ENCODE data around the gene SRGAP2C. TPM values are rescaled to one million over a fixed set of nuclear protein-coding genes. Genes with fewer than 3 reads are reported as not detected.
"Not testable (repeated sequence)": the region's sequence is repeated elsewhere in the genome, so short reads cannot be mapped to it uniquely, and the experiment has no call there.

The SRGAP2C gene
- polyA plus RNA-seq, 2 of the 4 experiments (the other 2 are of a cell fraction): 5.8 to 8.3 TPM

DNA sequence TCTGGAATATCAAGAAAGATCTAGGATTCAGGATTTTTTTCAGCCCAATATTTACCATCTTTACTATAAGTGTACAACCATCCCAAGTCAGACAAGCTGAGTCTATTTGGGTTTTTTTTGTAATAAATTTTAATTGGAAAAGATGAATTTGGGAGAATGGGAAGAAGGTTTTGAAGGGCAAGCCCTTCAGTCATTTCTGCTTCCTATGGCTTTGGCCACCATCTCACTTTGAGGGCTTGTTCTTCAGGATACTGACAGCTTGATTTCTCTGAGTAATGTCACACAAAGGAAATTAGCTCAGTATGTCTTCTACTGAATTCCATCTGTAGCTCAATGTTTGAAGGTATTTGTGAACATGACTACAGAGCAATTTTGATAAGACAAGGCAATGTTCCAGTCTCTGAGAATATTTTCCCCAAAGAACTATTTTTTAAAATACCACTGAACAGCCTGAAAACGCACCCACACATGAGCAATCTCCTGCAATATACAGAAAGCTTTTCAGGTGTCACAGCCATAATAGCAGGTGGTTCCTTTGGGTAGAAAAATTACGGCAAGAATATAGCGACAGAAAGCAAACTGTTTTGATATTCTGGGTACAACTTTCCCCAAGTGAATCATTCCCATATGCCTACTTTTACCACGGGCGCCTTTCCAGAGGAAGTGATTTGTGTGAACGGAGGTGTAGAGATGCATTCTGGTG lies 23.4 kb upstream of the SRGAP2C start:
- H3K4me1 ChIP-seq; FAIRE-seq; H3K4me3 ChIP-seq; DNase-seq (ENCODE audit: low read depth in 1 of 2, low spot score in 1 of 2); CTCF ChIA-PET; H3K9me3 ChIP-seq; H3K4me2 ChIP-seq; H3K27ac ChIP-seq; POLR2A ChIA-PET; ATAC-seq: not testable (repeated sequence)
- 92% methylated on average over 3 of the region's 6 CpGs for WGBS (ENCODE audit: missing lambda C conversion rate)

DNA sequence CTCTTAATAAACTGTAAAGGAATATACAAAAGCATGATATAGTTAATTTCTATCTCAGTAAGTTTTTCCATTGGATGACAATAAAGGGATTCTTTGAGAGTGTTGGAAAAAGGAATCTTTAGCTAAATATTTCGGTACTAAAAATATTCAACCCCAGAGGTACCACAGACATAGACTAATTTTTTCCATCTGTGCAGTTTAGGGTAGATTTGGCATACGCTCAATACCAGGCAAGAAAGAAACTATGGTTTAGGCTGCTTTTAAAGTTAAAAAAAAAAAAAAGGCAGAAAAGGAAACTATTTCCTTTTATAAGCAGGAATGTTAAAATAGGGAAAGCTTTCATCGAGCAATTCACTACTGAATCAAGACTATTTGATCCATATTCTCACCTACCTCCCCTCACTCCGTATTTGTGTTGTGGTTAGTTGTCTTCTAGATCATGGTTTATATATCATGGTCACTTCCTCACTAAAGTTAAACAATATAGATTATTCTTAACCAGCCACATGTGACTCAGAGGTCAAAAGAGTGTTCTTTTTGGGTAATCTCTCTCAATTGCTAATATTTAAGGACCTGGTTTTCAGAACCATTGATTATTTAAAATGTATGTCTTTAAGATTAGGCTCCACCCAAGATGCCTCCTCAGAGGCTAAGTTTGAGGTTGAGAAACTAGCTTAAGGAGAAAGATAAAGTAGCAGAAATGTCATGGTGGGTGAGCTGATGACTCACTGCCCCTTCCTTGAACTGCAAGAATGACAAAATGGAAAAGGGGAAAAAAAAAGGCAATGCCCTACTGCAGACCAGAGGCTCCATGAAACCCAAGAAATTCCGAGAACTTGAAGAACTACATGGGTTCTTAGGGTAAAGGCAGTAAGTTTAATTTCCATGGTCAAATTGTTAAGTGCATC lies 20.7 kb upstream of the SRGAP2C start:
- FAIRE-seq, H3K4me2 ChIP-seq, CTCF ChIA-PET, H3K9me3 ChIP-seq, H3K4me1 ChIP-seq, H3K4me3 ChIP-seq, H3K27ac ChIP-seq, POLR2A ChIA-PET: not testable (repeated sequence)
- peak in 1 of 2 experiments; percentile 4 for DNase-seq (ENCODE audit: low read depth in 1 of 2, low spot score in 1 of 2)
- 90% methylated on average over 4 of the region's 5 CpGs for WGBS (ENCODE audit: missing lambda C conversion rate)
- peak; percentile 50 to 55; a peak in 3 of 6 replicates for ATAC-seq

DNA sequence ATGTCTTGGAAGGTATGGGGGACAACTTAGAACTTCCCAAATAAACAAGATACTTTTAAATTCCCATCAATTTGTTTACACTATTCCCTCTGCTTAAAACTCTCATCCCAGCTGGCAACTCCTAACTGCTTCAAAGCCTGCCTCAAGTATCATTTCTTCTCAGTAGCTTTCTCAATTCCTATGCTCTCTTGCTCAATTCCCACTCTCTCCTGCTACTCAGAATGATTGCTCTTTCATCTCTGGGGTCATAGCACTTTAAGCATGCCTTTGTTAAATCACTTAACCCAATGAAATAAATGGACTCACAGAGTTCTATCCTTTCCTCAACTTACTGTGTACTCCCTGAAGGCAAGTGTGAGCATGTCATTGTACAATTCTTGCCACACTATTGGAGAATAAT lies 19.5 kb upstream of the SRGAP2C start:
- POLR2A ChIA-PET; H3K4me3 ChIP-seq; CTCF ChIA-PET; H3K4me2 ChIP-seq; FAIRE-seq; H3K4me1 ChIP-seq; H3K9me3 ChIP-seq; H3K27ac ChIP-seq; ATAC-seq; DNase-seq (ENCODE audit: low read depth in 1 of 2, low spot score in 1 of 2): not testable (repeated sequence)

DNA sequence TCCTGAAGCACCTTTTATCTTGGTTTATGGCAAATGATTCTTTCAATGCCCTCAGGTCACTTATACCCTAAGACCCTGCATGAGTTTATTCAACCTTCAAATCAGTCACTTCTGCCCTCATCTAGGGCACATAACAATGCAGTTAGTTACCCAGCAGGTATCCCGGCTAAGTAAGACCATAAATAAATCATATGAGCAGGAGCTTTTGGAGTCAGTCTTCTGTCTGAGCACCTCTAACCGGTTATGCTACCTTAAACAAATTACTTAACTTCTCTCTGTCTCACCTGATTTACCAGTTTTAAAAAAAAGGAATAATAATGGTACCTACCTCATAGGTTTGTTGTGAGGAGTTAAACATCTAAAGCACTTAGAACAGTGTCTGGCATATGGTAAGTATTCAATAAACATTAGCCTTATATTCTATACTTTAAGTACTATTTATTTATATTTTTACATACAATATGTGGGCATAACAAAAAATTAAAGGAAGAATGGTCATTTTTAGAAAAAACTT lies 17.5 kb upstream of the SRGAP2C start:
- H3K4me3 ChIP-seq; H3K27ac ChIP-seq; H3K4me2 ChIP-seq; ATAC-seq; H3K4me1 ChIP-seq; DNase-seq (ENCODE audit: low read depth in 1 of 2, low spot score in 1 of 2); POLR2A ChIA-PET; H3K9me3 ChIP-seq; CTCF ChIA-PET; FAIRE-seq: not testable (repeated sequence)
- WGBS (ENCODE audit: missing lambda C conversion rate): 80% methylated on average over 2 of the region's 2 CpGs

DNA sequence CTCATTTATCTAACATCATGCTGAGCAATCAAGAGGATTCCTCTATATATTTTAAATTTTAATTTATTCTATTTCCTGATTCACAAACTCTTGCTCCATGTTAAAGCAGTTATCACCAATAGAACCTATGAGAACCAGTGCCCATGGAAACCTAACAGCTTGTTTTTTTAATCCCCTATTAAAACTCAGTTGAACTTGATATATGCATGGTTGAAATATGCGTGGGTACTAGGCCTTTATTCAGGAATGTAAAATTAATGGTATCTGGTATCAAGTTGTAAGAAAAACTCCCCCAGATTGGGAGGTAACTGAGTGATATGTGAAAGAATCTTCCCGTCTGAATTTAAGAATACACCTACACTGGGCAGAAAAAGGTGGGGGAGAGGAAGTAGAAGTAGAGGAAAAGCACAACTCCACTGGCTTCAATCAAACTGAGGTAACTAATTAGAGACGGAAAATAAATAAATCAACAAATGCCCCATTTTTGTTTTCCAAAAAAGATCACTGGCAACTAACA lies 16.6 kb upstream of the SRGAP2C start:
- ATAC-seq; H3K9me3 ChIP-seq; H3K4me3 ChIP-seq; FAIRE-seq; H3K4me1 ChIP-seq; CTCF ChIA-PET; POLR2A ChIA-PET; H3K27ac ChIP-seq; DNase-seq (ENCODE audit: low read depth in 1 of 2, low spot score in 1 of 2); H3K4me2 ChIP-seq: not testable (repeated sequence)
- 100% methylated on average over 2 of the region's 3 CpGs for WGBS (ENCODE audit: missing lambda C conversion rate)

DNA sequence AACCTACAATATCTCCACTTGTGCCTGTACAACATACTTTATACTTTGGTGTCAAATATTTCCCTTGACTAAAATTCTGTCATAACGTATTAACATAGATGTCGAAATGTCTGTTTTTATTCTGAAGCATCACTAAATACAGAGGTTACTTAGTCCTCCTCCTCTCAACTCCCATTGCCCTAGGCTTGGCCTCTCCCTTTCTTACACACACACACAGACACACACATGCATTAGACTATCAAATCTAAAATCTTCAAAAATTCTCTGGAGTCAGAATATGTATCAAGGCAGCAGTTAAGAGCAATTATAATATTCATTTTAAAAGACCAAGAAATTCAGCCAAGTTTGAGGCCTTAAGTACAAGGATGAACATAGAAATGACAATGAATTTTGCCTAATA lies 8.1 kb upstream of the SRGAP2C start:
- CTCF ChIA-PET; ATAC-seq; H3K9me3 ChIP-seq; H3K4me1 ChIP-seq; H3K4me3 ChIP-seq; POLR2A ChIA-PET; DNase-seq (ENCODE audit: low read depth in 1 of 2, low spot score in 1 of 2); H3K27ac ChIP-seq; FAIRE-seq; H3K4me2 ChIP-seq: not testable (repeated sequence)
- 90% methylated on average over 2 of the region's 2 CpGs for WGBS (ENCODE audit: missing lambda C conversion rate)

DNA sequence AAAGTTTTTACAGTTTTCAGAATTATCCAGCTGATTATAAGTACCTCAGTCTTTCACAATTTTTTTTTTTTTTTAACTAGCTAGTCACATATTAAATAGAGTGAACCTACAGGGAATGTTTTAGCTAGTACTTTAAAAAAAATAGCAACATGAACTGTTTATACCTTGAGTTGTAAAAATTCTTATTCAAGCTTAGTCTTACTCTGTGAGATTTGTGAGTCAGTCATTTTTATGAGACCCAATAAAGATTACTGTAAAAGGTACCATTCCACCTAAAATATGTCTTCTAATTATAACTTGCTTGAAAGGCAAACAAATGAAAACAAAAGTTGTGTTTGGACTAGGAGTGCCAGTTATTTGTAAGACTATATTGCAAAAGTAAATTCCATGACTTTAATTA lies 6.6 kb upstream of the SRGAP2C start:
- ATAC-seq, FAIRE-seq: not testable (repeated sequence)

DNA sequence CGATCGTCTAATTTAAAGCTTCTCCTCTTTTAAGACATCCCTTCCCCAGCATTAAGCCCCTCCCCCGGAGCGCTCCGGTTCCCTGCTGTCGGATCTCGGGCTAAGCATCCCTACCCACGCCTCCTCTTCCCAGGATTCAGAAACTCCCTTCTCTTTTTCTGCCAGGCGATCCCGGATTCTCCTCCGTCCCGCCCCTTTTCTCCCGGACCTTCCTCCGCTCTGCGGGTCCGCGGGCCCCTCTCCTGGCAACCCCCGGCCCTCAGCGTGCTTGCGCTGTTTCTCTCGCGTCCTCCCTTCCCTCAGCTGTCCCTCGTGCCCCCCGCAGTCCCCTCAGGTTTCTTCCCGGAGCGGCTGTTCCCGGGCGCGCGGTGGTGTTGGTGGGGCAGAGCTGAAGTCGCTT lies 908 bp upstream of the SRGAP2C start:
- ATAC-seq: peak; percentile 9 to 16
- H3K9me3 ChIP-seq, H3K4me1 ChIP-seq, POLR2A ChIA-PET, H3K4me2 ChIP-seq, CTCF ChIA-PET, FAIRE-seq: not testable (repeated sequence)
- WGBS (ENCODE audit: missing lambda C conversion rate): 0% methylated on average over 4 of the region's 31 CpGs
- Histone ChIP-seq H3K27ac (peak overlapping the region in 1 of 2 experiments; percentile 66; a peak in 2 of 6 replicates), H3K4me3 (peak overlapping the region; percentile 43)
- DNase-seq (ENCODE audit: low read depth in 1 of 2, low spot score in 1 of 2): peak in 1 of 2 experiments; percentile 4

More for the DNA sequence above, 6.6 kb upstream of the SRGAP2C start:
- H3K9me3 ChIP-seq; H3K4me2 ChIP-seq; H3K4me1 ChIP-seq; CTCF ChIA-PET; POLR2A ChIA-PET; H3K4me3 ChIP-seq; DNase-seq (ENCODE audit: low read depth in 1 of 2, low spot score in 1 of 2); H3K27ac ChIP-seq: not testable (repeated sequence)

DNA sequence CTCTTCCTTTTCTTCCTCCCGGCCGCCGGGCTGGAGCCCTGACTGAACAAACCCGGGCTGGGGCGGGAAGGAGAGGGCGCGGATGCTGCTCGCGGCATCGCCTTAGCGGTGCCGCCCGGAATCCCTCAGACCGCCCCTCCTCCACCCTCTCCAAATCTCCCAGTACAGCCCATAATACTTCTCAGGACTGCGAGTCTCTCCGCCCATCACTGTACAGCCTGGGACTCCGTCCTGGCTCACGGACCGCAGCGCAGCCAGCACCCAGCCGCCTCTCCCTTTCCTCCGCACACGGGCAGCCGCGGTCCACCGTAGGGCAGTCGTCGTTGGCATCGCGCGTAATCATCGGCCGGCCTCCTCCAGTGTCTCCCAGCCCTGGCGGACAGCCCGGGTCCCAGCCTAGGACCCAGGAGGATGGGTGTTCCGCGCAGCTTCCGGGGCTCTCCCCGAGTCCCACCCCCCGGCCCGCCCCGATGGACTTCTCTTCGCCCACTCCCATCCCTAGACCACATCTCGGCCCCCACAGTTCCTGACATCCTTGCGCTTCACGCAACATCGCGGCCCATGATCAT lies 449 bp downstream of the SRGAP2C start:
- H3K4me1 ChIP-seq, H3K4me2 ChIP-seq: not testable (repeated sequence)
- WGBS (ENCODE audit: missing lambda C conversion rate): no CpG with 5 or more reads among the region's 48 CpGs

DNA sequence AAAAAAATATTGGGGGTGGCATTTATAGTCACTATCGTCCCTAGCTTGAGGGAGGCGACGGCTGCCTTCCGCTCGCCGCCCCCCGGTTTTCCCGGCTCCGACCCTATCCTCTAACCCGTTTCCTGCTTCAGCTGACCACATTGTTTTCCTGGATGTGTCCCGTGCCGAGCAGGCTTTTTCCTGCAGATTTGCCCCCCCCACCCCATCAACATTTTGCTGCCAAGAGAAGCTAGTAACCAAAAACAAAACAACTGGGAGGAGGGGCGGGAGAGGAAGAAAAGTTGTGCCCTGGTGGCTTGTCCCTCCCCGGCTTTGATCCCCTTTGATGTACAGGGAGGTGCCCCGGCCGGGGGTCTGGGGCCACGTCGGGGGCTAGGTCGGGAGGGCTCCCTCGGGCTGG lies 1.4 kb downstream of the SRGAP2C start:
- not testable (repeated sequence) for ATAC-seq, FAIRE-seq, H3K4me3 ChIP-seq

More for the DNA sequence above, 449 bp downstream of the SRGAP2C start:
- CTCF ChIA-PET; DNase-seq (ENCODE audit: low read depth in 1 of 2, low spot score in 1 of 2); FAIRE-seq; H3K9me3 ChIP-seq; POLR2A ChIA-PET: not testable (repeated sequence)
- peak overlapping the region; percentile 38 for H3K4me3 ChIP-seq
- peak overlapping the region; percentile 53 to 79; a peak in 3 of 6 replicates for H3K27ac ChIP-seq
- peak; percentile 58 to 60 for ATAC-seq

DNA sequence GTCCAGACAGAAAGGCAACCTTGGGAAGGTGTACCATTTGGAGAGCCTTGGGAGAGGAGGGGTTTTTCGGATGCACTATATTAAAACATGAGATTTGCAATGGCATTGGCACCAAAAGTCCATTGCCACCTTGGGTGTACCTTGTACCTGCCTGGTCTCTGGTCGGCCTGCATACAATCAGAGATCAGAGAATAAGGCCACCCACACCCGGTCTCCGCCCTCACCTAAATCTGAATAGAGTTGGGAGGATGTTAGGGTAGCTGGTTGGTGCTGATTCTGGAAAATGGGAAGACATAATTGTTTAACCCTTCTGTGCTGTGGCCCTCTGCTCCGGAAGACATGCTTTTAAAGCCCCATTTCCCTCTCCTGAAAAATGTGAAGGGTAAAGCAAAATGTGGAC lies 3.1 kb downstream of the SRGAP2C start:
- POLR2A ChIA-PET; ATAC-seq; H3K9me3 ChIP-seq; H3K4me1 ChIP-seq; H3K4me2 ChIP-seq; CTCF ChIA-PET; H3K27ac ChIP-seq; H3K4me3 ChIP-seq; DNase-seq (ENCODE audit: low read depth in 1 of 2, low spot score in 1 of 2); FAIRE-seq: not testable (repeated sequence)
- 95% methylated on average over 4 of the region's 5 CpGs for WGBS (ENCODE audit: missing lambda C conversion rate)

More for the DNA sequence above, 1.4 kb downstream of the SRGAP2C start:
- CTCF ChIA-PET; H3K4me1 ChIP-seq; POLR2A ChIA-PET; H3K4me2 ChIP-seq; H3K9me3 ChIP-seq; H3K27ac ChIP-seq; DNase-seq (ENCODE audit: low read depth in 1 of 2, low spot score in 1 of 2): not testable (repeated sequence)
- WGBS (ENCODE audit: missing lambda C conversion rate): 0% methylated on average over 3 of the region's 20 CpGs
